Cortex of kidney (tissue), 1 donor: Measurements from ENCODE around the gene OPHN1.
"Not testable (repeated sequence)": the region's sequence is repeated elsewhere in the genome, so short reads cannot be mapped to it uniquely, and the experiment has no call there.

Experiments
- DNase-seq: peaks from one replicate; lab custom pipeline; 2025; lab: John Stamatoyannopoulos, UW

Gene OPHN1

GRCh38 chrX:68070119-68070518 is 363.2 kb downstream of the OPHN1 start:
- not testable (repeated sequence) for DNase-seq

GRCh38 chrX:68061206-68061535 is 372.1 kb downstream of the OPHN1 start:
- no peak for DNase-seq

- DNase-seq = no peak
These were observed 372.6 kb downstream of the OPHN1 start for GRCh38 chrX:68060506-68061205.

- no peak for DNase-seq
These were observed 373.8 kb downstream of the OPHN1 start for GRCh38 chrX:68059469-68059868.

- no peak for DNase-seq
These were observed 383.8 kb downstream of the OPHN1 start for GRCh38 chrX:68049466-68049865.

GRCh38 chrX:68048774-68049173 is 384.5 kb downstream of the OPHN1 start:
- DNase-seq = no peak

GRCh38 chrX:68045008-68045577 is 388.2 kb downstream of the OPHN1 start:
- DNase-seq = no peak

GRCh38 chrX:68043713-68044438 is 389.4 kb downstream of the OPHN1 start:
- no peak for DNase-seq

- DNase-seq = no peak
These were observed 392.2 kb downstream of the OPHN1 start for GRCh38 chrX:68041110-68041509.

GRCh38 chrX:68018248-68019203 is 414.8 kb downstream of the OPHN1 start:
- DNase-seq = no peak

GRCh38 chrX:67998540-67998939 is 434.8 kb downstream of the OPHN1 start:
- no peak for DNase-seq
